DND-41 (cell line): ENCODE measurements around the gene SYNJ2BP.

Source experiments
- ATAC-seq: fragments of 200-7000 bp; cut with Tn5 transposase; 3 replicates; pipeline ENCODE4 v1.9.1; 2021; ENCODE audit warnings: low read depth; ENCODE audit not compliant: insufficient read depth
- DNase-seq: peaks from one replicate; pipeline ENCODE4 v3.0.0-alpha.2; 2020
- H2AFZ ChIP-seq: 2 replicates; pipeline ENCODE4 v1.6.0; 2012; ENCODE audit warnings: low read depth, low read length
- H3K27ac ChIP-seq: 2 replicates; pipeline ENCODE4 v1.5.1; 2012; ENCODE audit warnings: low read length, inconsistent platforms
- H3K27me3 ChIP-seq: fragments of 200-600 bp; sonication (generic); 2 replicates; pipeline ENCODE4 v1.6.0; 2012; ENCODE audit warnings: low read length, mild to moderate bottlenecking, inconsistent platforms; ENCODE audit not compliant: insufficient read depth, poor library complexity
- H3K36me3 ChIP-seq: 2 replicates; pipeline ENCODE4 v1.5.1; 2012; ENCODE audit warnings: low read length, inconsistent platforms; ENCODE audit not compliant: insufficient read depth
- H3K4me1 ChIP-seq: 2 replicates; pipeline ENCODE4 v1.5.1; 2012; ENCODE audit warnings: mild to moderate bottlenecking, low read length; ENCODE audit not compliant: insufficient read depth
- H3K4me2 ChIP-seq: 2 replicates; pipeline ENCODE4 v1.6.0; 2012; ENCODE audit warnings: mild to moderate bottlenecking, moderate library complexity, low read length, inconsistent platforms; ENCODE audit not compliant: insufficient read depth
- H3K4me3 ChIP-seq, 2 experiments: fragments of 200-600 bp in 1 of 2; shearing (Covaris generic) in 1 of 2; 2 replicates each; pipeline ENCODE4 v1.5.1; 2012 to 2016; ENCODE audit warnings: inconsistent platforms in 2 of 2, low read length in 2 of 2, mild to moderate bottlenecking in 2 of 2, low read depth in 1 of 2, moderate library complexity in 1 of 2
- H3K79me2 ChIP-seq: 2 replicates; pipeline ENCODE4 v1.6.0; 2012; ENCODE audit warnings: low read length, inconsistent platforms; ENCODE audit not compliant: insufficient read depth
- H3K9ac ChIP-seq: 2 replicates; pipeline ENCODE4 v1.6.0; 2012; ENCODE audit warnings: low read depth, mild to moderate bottlenecking, inconsistent platforms, low read length, moderate library complexity
- H3K9me3 ChIP-seq: 2 replicates; pipeline ENCODE4 v1.5.1; 2012; ENCODE audit warnings: low read length, moderate library complexity, mild to moderate bottlenecking, inconsistent platforms; ENCODE audit not compliant: insufficient read depth, severe bottlenecking
- H4K20me1 ChIP-seq: 2 replicates; pipeline ENCODE4 v1.6.0; 2012; ENCODE audit warnings: low read length; ENCODE audit not compliant: insufficient read depth
- EZH2 ChIP-seq: IDR thresholded peaks from 3 replicates; pipeline ENCODE4 v1.6.1; 2012; ENCODE audit warnings: borderline replicate concordance, low read depth, mild to moderate bottlenecking, moderate library complexity, low read length, inconsistent platforms; ENCODE audit not compliant: severe bottlenecking
- TF ChIP-seq, protein P1 (sequence below): IDR thresholded peaks from 2 replicates; pipeline ENCODE4 v1.5.1; 2012; ENCODE audit warnings: borderline replicate concordance, low read length, moderate library complexity, mild to moderate bottlenecking; ENCODE audit not compliant: poor library complexity, severe bottlenecking; ENCODE audit errors: extremely low read depth

Gene SYNJ2BP

DNA sequence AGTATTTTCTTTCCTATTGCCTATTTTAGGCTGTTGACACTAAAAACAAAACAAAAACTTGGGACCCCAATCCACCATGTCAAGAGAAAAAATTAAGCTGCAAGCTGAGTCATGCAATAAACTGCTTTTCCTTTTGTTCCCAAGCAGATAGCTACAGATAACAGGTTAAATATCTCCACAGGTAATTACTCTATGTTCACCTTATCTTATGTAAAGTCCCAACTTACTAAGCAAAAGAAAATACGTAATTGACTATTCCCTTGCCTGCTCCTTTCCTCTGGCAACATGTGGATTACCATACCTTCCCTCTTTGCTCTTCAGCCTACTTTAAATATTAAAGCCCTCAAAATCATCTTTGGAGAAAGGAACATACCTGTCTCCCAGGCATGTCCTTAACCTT is 38.2 kb downstream of the SYNJ2BP start:
- Histone ChIP-seq H3K27me3 (no peaks in the 10 kb centered on the region), H3K27ac (no peak overlapping the region), H3K79me2 (no peaks in the 10 kb centered on the region), H2AFZ (no peak overlapping the region), H3K9ac (no peak overlapping the region), H3K4me3 (no peak overlapping the region), H3K36me3 (peaks cover 37% of the 10 kb centered on the region), H3K4me2 (no peak overlapping the region), H3K9me3 (no peaks in the 10 kb centered on the region), H3K4me1 (no peaks in the 10 kb centered on the region), H4K20me1 (no peaks in the 10 kb centered on the region)
- TF ChIP-seq, protein P1, sequence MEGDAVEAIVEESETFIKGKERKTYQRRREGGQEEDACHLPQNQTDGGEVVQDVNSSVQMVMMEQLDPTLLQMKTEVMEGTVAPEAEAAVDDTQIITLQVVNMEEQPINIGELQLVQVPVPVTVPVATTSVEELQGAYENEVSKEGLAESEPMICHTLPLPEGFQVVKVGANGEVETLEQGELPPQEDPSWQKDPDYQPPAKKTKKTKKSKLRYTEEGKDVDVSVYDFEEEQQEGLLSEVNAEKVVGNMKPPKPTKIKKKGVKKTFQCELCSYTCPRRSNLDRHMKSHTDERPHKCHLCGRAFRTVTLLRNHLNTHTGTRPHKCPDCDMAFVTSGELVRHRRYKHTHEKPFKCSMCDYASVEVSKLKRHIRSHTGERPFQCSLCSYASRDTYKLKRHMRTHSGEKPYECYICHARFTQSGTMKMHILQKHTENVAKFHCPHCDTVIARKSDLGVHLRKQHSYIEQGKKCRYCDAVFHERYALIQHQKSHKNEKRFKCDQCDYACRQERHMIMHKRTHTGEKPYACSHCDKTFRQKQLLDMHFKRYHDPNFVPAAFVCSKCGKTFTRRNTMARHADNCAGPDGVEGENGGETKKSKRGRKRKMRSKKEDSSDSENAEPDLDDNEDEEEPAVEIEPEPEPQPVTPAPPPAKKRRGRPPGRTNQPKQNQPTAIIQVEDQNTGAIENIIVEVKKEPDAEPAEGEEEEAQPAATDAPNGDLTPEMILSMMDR = no peak
- TF ChIP-seq EZH2 = no peak
- DNase-seq = no peak
- no peak for ATAC-seq
